GM21390 (cell line): Measurements from ENCODE around the gene RALGAPB.

Experiments used
- ATAC-seq: cut with Tn5 transposase; IDR thresholded peaks from one replicate; pipeline ENCODE4 v1.9.1; 2021; ENCODE audit not compliant: unreplicated experiment

The RALGAPB gene

GRCh38 chr20:38545771-38546170 is 73.1 kb downstream of the RALGAPB start:
- no peak for ATAC-seq

DNA sequence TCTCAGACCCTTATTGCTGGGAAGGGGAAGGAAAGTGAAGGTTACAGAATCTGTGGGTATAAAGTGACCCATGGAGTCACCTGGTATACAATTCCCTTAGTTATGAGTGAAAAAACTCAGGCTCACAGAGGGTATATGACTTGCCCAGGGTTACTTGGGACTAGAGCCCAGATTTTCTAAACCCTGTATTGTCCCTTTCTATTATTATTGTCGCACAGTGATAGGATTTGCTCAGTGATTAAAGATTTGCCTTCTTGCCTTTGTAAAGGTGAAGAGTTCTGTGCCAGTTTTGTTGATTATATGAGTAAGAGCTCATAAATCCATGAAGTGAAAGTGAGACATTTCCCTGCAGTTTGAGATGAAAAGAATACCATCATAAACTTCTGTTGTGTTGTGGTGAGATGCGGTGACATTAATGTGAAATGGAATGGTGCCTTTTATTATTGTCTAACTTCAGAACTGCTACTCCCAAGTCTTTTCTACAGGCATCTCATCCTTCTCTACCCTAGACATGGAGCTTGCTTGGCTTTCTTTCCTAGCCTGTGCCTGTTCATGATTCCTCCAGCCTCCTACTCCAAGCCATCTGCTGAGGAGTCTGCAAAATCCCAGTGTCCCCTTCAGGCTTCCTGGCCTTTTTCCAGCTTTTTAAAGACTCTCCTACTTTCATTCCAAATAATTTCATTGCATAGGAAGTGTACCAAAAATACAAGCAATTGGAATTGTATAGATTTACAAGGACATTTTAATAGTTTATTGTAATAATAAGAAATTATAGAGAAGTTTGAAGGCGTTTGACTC is 74.8 kb downstream of the RALGAPB start:
- ATAC-seq, result no peak

- no peak for ATAC-seq
Measured at GRCh38 chr20:38548356-38549083, 75.9 kb downstream of the RALGAPB start.

DNA sequence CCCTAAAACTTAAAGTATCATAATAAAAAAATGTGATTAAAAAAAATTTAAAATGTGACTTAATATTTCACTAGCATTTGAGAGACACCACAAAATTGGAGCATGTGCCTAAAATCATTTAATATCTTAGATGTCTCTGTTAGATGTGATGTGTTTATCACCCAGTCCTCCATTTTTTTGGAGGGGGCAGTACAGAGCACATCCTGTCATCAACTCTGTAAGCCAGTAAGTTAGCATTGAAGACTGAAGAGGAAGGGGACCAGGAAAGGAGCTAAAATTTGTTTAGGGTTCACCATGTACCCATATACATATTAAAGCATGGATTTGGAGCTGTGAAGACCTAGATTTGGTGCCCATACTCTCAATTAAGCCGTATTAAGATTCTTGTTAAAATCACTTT is 77.6 kb downstream of the RALGAPB start:
- ATAC-seq, result no peak

DNA sequence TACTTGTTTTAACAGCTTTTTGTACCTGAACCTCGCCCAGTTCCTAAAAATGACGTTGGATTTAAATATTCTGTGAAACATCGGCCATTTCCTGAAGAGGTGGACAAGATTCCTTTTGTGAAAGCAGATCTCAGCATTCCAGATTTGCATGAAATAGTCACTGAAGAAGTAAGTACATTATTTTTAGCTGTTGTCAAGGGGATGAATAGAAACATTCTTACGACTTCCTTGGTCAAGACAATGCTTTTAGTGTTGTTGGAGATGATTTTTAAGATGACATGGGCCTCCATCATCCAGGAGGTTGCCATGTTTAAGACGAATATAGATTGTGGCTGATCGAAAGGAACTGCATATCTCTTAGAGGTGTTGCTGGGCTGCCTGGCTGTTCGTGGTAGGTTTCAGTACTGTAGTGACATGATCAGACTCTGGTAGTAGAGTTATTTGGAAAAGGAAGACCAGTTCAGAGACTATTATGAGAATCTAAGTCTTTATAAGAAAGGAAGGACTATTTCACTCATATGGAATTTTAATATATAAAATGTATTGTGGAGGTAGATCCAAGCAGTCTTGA is 78.5 kb downstream of the RALGAPB start:
- ATAC-seq, result no peak

DNA sequence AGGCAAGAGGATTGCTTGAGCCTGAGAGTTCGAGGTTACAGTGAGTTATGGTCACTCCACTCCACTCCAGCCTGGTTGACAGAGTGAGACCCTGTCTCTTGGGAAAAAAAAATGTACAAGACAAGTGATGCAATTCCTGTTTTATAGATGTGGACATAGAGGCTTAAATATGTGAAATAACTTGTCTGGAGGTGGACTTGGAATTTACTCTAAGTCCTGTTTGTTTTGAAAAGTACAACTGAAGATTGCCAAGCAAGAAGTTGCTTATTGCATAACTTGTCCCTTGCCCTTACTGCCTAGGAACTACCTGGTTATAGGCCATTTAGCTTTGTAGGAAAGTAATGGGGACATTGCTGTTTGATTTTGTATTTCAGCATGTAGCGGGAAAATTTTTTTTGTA is 82.3 kb downstream of the RALGAPB start:
- no peak for ATAC-seq

DNA sequence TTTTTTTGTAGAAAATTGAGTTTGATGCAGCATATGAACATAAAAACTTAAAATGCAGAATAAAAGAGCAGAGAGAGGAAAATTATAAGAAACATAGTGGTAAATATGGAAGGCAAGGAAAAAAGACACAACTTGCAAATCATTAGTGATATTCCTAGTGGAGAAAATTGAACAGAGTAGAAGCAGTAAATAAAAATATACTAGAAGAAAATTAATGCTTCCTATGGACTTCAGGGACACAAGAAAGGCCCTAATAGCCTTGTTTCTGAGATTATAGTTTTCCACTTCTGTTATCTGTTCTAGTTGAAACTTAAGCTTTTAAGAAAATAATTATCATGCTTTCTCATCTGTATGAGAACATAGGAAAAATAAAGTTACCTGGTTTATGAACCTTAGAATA is 82.8 kb downstream of the RALGAPB start:
- ATAC-seq, result no peak

- ATAC-seq, result no peak
Measured at GRCh38 chr20:38557174-38557573, 84.5 kb downstream of the RALGAPB start.

DNA sequence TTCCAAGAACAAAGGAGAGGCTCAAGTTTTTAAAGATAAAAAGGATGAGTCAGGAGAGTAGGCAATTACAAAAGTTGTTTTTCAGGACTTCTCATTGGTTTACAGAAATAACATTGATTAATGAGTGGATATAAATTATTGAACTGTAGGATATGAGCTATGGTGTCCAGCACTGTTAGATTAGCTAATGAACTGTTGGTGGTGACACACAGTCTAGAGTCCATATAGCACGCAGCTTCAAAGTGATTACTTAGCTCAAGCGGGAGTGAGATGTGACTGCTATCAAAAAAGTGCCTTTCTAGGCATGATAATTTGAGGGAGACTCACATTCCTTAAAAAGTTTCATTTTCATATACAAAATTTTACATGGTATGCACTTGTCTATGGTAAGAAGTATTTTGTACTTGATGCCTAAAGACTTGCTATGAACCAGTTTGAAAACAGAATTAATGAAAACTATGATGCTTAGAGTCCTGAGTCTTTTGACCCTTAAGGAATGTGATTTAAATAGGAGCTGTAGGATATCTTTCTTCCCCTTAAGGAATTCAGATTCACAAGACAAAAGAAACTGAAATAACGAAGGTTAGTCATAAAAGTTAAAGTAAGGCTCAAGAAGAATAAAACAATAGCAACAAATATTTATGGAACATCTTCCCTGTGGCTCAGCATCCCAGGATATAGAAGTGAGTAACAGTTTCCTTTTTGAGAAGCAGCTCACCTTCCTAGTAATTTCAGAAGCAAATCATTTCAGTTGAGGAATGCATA is 86.1 kb downstream of the RALGAPB start:
- no peak for ATAC-seq

DNA sequence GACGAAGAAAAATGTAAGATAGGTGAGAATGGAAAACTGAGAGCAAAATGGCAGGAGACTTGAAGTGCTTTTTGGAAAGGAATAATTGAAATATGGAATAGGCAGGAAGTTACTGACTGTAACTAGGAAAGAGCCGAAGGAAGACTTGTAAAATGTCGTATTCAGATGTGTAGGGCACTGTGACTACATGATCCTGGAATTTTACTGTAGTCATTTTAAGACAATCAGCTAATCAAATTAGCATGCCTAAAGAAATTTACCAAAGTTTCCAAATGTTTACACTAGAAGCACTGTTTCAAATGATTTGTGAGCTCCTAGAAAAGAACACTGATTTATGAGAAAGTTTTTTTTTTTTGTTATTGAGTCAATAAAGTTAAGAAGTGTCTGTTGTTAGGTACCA is 87.1 kb downstream of the RALGAPB start:
- ATAC-seq, result no peak

DNA sequence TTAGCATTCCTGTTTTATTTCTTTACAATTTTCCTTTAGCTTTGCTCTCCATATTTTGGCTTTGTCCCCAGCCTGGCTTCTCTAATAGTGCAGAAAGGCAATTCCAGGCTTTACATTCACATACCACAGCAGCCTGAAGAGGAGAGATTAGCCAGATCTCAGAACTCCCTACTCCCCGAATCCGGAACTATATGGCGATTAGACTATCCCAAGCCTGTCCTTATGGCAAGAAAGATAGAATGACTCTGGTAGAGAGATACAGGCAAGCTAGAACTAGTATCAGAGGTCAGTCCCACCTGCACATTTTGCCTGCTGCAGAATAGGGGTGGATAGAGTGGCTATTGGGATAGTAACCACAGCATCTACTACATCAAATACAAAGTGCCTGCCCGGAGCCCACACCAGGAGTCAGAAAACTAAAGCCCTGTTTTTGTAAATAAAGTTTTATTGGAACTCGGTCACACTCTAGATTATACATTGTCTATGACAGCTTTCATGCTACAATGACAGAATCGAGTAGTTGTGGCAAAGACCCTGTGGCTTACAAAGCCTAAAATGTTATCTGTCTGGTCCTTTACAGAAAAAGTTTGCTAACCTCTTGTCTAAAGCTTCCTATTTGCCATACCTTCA is 91.3 kb downstream of the RALGAPB start:
- ATAC-seq, result no peak

- no peak for ATAC-seq
Measured at GRCh38 chr20:38564680-38565079, 92.0 kb downstream of the RALGAPB start.

GRCh38 chr20:38566036-38566598 is 93.5 kb downstream of the RALGAPB start:
- ATAC-seq, result no peak

DNA sequence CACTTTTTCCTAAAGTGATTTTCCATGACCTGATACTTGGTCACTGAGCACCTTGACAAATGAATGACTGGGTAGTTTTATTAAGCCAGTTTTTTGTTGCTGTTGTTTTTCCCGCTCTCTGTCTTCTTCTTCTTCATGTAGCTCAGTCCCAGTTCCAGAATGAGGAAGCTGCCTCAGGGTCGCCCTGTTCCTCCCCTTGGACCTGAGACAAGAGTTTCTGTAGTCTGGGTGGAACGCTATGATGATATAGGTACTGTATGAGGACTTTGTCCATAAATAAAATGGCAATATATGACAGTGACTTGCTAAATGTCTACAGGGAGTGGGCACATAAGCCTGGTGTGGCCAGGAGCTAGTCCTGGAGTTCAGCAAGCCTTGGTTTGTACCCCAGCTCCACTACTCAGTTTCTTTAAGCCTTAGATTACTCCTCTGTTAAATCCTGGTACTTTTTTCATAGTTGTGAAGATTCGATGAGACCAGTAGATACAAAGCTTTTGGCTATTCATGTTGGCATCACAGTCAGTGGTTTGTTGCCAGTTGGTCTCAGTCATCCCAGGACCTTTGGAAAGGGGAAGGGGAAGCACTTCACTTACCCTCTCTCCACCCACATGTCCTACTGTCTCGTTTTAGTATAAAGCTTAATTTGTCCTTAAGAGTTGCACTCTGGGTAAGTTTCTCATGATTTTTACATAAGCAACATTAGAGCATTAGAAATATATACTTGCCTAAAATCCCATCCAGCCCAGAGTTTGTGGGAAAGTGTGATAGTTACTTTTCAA is 97.3 kb downstream of the RALGAPB start:
- ATAC-seq, result no peak

DNA sequence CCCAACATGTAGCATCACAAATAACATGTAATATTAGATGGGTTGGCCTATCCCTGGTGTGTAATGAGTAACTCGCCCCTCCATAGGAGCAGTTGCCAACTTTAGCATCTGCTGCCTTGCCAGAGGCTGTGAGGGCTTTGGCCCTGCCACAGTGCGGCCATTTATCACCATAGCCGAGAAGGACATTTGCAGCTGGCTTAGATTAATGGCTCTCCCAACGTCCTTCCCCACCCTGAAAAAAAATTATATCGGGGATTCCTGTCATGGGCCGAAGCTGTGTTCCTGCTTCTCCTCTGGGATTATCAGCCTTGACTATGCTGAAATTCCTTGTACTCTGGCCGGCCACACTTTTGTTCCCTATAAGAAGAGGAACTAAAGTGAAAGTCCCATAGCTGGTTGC is 100.8 kb downstream of the RALGAPB start:
- no peak for ATAC-seq

- ATAC-seq, result no peak
Measured at GRCh38 chr20:38579219-38579910, 106.7 kb downstream of the RALGAPB start.

DNA sequence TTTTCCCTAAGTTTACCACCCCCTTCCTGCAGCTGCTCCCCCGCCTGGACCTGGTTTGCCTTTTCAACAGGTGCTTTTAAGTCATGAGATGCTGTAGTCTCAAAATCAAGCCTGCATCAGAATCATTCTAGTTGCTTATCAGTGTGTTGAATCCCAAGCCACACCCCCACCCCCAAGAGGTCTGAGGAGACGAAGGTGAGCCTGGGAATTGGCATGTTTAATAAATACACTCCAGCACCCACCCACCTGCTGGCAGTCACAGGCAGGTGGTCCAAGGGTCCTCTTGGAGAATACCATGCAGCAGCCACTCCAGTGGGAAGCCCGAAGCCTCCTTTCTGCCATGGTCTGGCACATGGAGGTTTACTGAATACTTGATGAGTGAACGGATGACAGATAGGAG is 107.3 kb downstream of the RALGAPB start:
- no peak for ATAC-seq

DNA sequence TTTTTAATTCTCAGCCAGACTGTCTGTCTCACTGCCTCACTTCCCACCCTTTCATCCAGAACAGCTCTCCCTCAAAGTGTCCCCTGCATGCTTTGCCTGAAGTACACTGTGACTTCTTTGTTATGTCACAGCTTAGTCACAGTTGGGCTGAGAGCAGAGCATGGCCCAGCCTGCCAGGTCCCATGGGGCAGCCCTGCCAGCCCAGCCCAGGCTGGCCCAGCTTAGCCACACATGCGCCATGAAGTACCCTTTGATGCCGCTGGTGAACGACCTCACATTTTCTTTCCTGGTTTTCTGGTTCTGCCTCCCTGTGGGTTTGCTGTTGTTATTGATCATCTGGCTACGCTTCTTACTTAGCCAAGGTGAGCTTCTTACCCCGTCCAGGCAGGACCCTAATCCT is 108.4 kb downstream of the RALGAPB start, which contains the start of gene ADIG:
Gene ADIG, plus strand, starts transcription at position 185 of the 400 bp plus-strand sequence. Its CDS starts 54 bp downstream, at position 239.
- ATAC-seq, result no peak

- ATAC-seq, result no peak
Measured at GRCh38 chr20:38581830-38582358, 109.3 kb downstream of the RALGAPB start.
